ENCODE results near the gene FGF12. TPM values are rescaled to one million over a fixed set of nuclear protein-coding genes. Genes with fewer than 3 reads are reported as not detected.

FGF12 gene
- total RNA-seq, 1 donor from 2014 or later: 2.1 TPM

- DNase-seq (ENCODE audit: extremely low read depth, low read depth, low spot score): no peak
Observed at GRCh38 chr3:192422321-192422996, 304.9 kb downstream of the FGF12 start.

- DNase-seq (ENCODE audit: extremely low read depth, low read depth, low spot score): no peak
Observed at GRCh38 chr3:192419312-192419711, 308.0 kb downstream of the FGF12 start.

- DNase-seq (ENCODE audit: extremely low read depth, low read depth, low spot score): no peak
Observed at GRCh38 chr3:192417559-192418055, 309.7 kb downstream of the FGF12 start.

GRCh38 chr3:192417017-192417416 is 310.3 kb downstream of the FGF12 start:
- DNase-seq (ENCODE audit: extremely low read depth, low read depth, low spot score): peak; percentile 50

GRCh38 chr3:192413461-192413860 is 313.9 kb downstream of the FGF12 start:
- no peak for DNase-seq (ENCODE audit: extremely low read depth, low read depth, low spot score)

GRCh38 chr3:192410684-192410960 is 316.7 kb downstream of the FGF12 start:
- DNase-seq (ENCODE audit: extremely low read depth, low read depth, low spot score): no peak

- no peak for DNase-seq (ENCODE audit: extremely low read depth, low read depth, low spot score)
Observed at GRCh38 chr3:192409838-192410683, 317.3 kb downstream of the FGF12 start.

- no peak for DNase-seq (ENCODE audit: extremely low read depth, low read depth, low spot score)
Observed at GRCh38 chr3:192409201-192409837, 318.0 kb downstream of the FGF12 start.

GRCh38 chr3:192408647-192409200 is 318.6 kb downstream of the FGF12 start:
- no peak for DNase-seq (ENCODE audit: extremely low read depth, low read depth, low spot score)

- DNase-seq (ENCODE audit: extremely low read depth, low read depth, low spot score): no peak
Observed at GRCh38 chr3:192408007-192408646, 319.2 kb downstream of the FGF12 start.

GRCh38 chr3:192399767-192400166 is 327.6 kb downstream of the FGF12 start:
- DNase-seq (ENCODE audit: extremely low read depth, low read depth, low spot score): no peak

- no peak for DNase-seq (ENCODE audit: extremely low read depth, low read depth, low spot score)
Observed at GRCh38 chr3:192397012-192397411, 330.3 kb downstream of the FGF12 start.

GRCh38 chr3:192395506-192395905 is 331.8 kb downstream of the FGF12 start:
- no peak for DNase-seq (ENCODE audit: extremely low read depth, low read depth, low spot score)

- no peak for DNase-seq (ENCODE audit: extremely low read depth, low read depth, low spot score)
Observed at GRCh38 chr3:192392986-192393385, 334.4 kb downstream of the FGF12 start.

- DNase-seq (ENCODE audit: extremely low read depth, low read depth, low spot score): no peak
Observed at GRCh38 chr3:192382861-192383260, 344.5 kb downstream of the FGF12 start.

- DNase-seq (ENCODE audit: extremely low read depth, low read depth, low spot score): no peak
Observed at GRCh38 chr3:192373586-192373985, 353.8 kb downstream of the FGF12 start.

- DNase-seq (ENCODE audit: extremely low read depth, low read depth, low spot score): no peak
Observed at GRCh38 chr3:192373032-192373431, 354.3 kb downstream of the FGF12 start.

- DNase-seq (ENCODE audit: extremely low read depth, low read depth, low spot score): no peak
Observed at GRCh38 chr3:192372616-192373015, 354.7 kb downstream of the FGF12 start.

- no peak for DNase-seq (ENCODE audit: extremely low read depth, low read depth, low spot score)
Observed at GRCh38 chr3:192371870-192372400, 355.4 kb downstream of the FGF12 start.

- no peak for DNase-seq (ENCODE audit: extremely low read depth, low read depth, low spot score)
Observed at GRCh38 chr3:192367616-192368015, 359.7 kb downstream of the FGF12 start.

- no peak for DNase-seq (ENCODE audit: extremely low read depth, low read depth, low spot score)
Observed at GRCh38 chr3:192366916-192367315, 360.4 kb downstream of the FGF12 start.
